GM19372 (cell line): ENCODE results near the gene NUP153.
A peak's percentile ranks its signal among the peaks of the same experiment; 100 is the strongest.
"Not testable (repeated sequence)": the region's sequence is repeated elsewhere in the genome, so short reads cannot be mapped to it uniquely, and the experiment has no call there.

Experiments
- ATAC-seq: cut with Tn5 transposase; IDR thresholded peaks from one replicate; pipeline ENCODE4 v1.9.1; 2021; ENCODE audit warnings: mild to moderate bottlenecking, low read depth, moderate library complexity; ENCODE audit not compliant: unreplicated experiment

Gene NUP153

GRCh38 chr6:17714879-17715851 lies 8.4 kb upstream of the NUP153 start:
- no peak for ATAC-seq

- ATAC-seq = no peak
These were observed 7.5 kb upstream of the NUP153 start for GRCh38 chr6:17714177-17714576.

GRCh38 chr6:17712576-17712975 lies 5.9 kb upstream of the NUP153 start:
- ATAC-seq = no peak

GRCh38 chr6:17710331-17710730 lies 3.6 kb upstream of the NUP153 start:
- ATAC-seq = no peak

GRCh38 chr6:17709476-17709875 lies 2.8 kb upstream of the NUP153 start:
- no peak for ATAC-seq

GRCh38 chr6:17708035-17708434 lies 1.3 kb upstream of the NUP153 start:
- ATAC-seq = not testable (repeated sequence)

GRCh38 chr6:17707371-17707651 lies 586 bp upstream of the NUP153 start:
- no peak for ATAC-seq

- ATAC-seq = peak; percentile 51
These were observed 746 bp downstream of the NUP153 start for GRCh38 chr6:17705778-17706579.

- ATAC-seq = no peak
These were observed 1.3 kb downstream of the NUP153 start for GRCh38 chr6:17705428-17705777.

- no peak for ATAC-seq
These were observed 3.5 kb downstream of the NUP153 start for GRCh38 chr6:17703256-17703694.

- ATAC-seq = no peak
These were observed 6.0 kb downstream of the NUP153 start for GRCh38 chr6:17700421-17701416.

GRCh38 chr6:17691925-17692538 lies 14.7 kb downstream of the NUP153 start:
- ATAC-seq = no peak

GRCh38 chr6:17688481-17688880 lies 18.2 kb downstream of the NUP153 start:
- no peak for ATAC-seq

- ATAC-seq = no peak
These were observed 19.6 kb downstream of the NUP153 start for GRCh38 chr6:17687136-17687535.

- no peak for ATAC-seq
These were observed 22.6 kb downstream of the NUP153 start for GRCh38 chr6:17684134-17684533.

GRCh38 chr6:17683428-17683827 lies 23.3 kb downstream of the NUP153 start:
- no peak for ATAC-seq

GRCh38 chr6:17679726-17680125 lies 27.0 kb downstream of the NUP153 start:
- ATAC-seq = no peak

GRCh38 chr6:17677602-17678001 lies 29.1 kb downstream of the NUP153 start:
- no peak for ATAC-seq

- no peak for ATAC-seq
These were observed 33.0 kb downstream of the NUP153 start for GRCh38 chr6:17673543-17674254.
